OCI-LY3 (cell line): ENCODE data around the gene LYAR.

Experiments
- CTCF ChIP-seq: fragments of 200-600, 300-600 bp; sonication (generic); IDR thresholded peaks from 2 replicates; pipeline ENCODE4 v1.5.1; 2014; ENCODE audit warnings: antibody characterized with exemption, low read length, low read depth
- EZH2phosphoT487 ChIP-seq: fragments of 200-600 bp; shearing (Covaris generic); IDR thresholded peaks from 2 replicates; pipeline ENCODE4 v1.6.1; 2018; ENCODE audit warnings: antibody characterized with exemption, mixed run types, low read depth

GRCh38 chr4:4284827-4285618 lies 4.9 kb downstream of the LYAR start:
- TF ChIP-seq CTCF (no peak), EZH2phosphoT487 (no peak)
